GM23338 (cell line): ENCODE results near the gene BBOX1. TPM values are rescaled to one million over a fixed set of nuclear protein-coding genes. Genes with fewer than 3 reads are reported as not detected.

Experiments used
- CREB1 ChIP-seq: fragments of 250-450 bp; sonication (Bioruptor Pico); IDR thresholded peaks from 2 replicates; pipeline ENCODE4 v1.5.0; 2020; ENCODE audit warnings: low read depth, mild to moderate bottlenecking, moderate library complexity
- CTCF ChIP-seq, 2 experiments: fragments of 200-600 bp in 1 of 2; sonication (generic) in 1 of 2; conservative IDR thresholded peaks; 2 replicates each; pipeline versions ENCODE4 v1.5.1 to v1.6.1; 2016 to 2017; ENCODE audit warnings: antibody characterized with exemption in 2 of 2, low read depth in 2 of 2, mild to moderate bottlenecking in 2 of 2, moderate library complexity in 1 of 2
- ETS1 ChIP-seq: IDR thresholded peaks from 2 replicates; pipeline ENCODE4 v1.6.1; 2016; ENCODE audit warnings: antibody characterized with exemption
- EZH2 ChIP-seq: fragments of 200-600 bp; sonication (generic); IDR thresholded peaks from one replicate; pipeline ENCODE4 v1.8.0; 2017; ENCODE audit warnings: antibody characterized with exemption, mild to moderate bottlenecking, low read depth; ENCODE audit not compliant: unreplicated experiment
- EZH2phosphoT487 ChIP-seq: fragments of 200-600 bp; sonication (generic); IDR thresholded peaks from one replicate; pipeline ENCODE4 v1.8.1; 2018; ENCODE audit warnings: antibody characterized with exemption; ENCODE audit not compliant: unreplicated experiment
- JUNB ChIP-seq: IDR thresholded peaks from one replicate; pipeline ENCODE4 v1.6.1; 2016; ENCODE audit warnings: antibody characterized with exemption; ENCODE audit not compliant: unreplicated experiment
- POLR2AphosphoS5 ChIP-seq: IDR thresholded peaks from 2 replicates; pipeline ENCODE4 v1.6.1; 2016; ENCODE audit warnings: antibody characterized with exemption, low read depth
- REST ChIP-seq: IDR thresholded peaks from one replicate; pipeline ENCODE4 v1.6.1; 2018; ENCODE audit warnings: antibody characterized with exemption; ENCODE audit not compliant: unreplicated experiment
- STAT1 ChIP-seq: IDR thresholded peaks from one replicate; pipeline ENCODE4 v1.6.1; 2016; ENCODE audit warnings: antibody characterized with exemption; ENCODE audit not compliant: unreplicated experiment
- ZNF114 ChIP-seq: fragments of 250-450 bp; sonication (Bioruptor Pico); IDR thresholded peaks from 2 replicates; pipeline ENCODE4 v1.5.0; 2020; ENCODE audit warnings: mild to moderate bottlenecking, moderate library complexity
- ZNF331 ChIP-seq: fragments of 250-450 bp; sonication (Bioruptor Pico); IDR thresholded peaks from 2 replicates; pipeline ENCODE4 v1.5.0; 2020; ENCODE audit warnings: low read depth, mild to moderate bottlenecking, moderate library complexity
- ZNF462 ChIP-seq: fragments of 250-450 bp; sonication (Bioruptor Pico); IDR thresholded peaks from 2 replicates; pipeline ENCODE4 v1.5.0; 2020; ENCODE audit warnings: mild to moderate bottlenecking, moderate library complexity
- polyA plus RNA-seq: library from polyadenylated mRNA; unstranded; fragments of >200 nt; fragmentation: Nextera tagmentation; extraction: Ambion mirVana; gene quantifications from 2 replicates; pipeline ENCODE4 v1.2.1, GENCODE V29; 2016
- total RNA-seq: library from RNA; depleted of rRNA; stranded (reverse); fragments of >200 nt; shearing (Covaris generic); gene quantifications from 2 replicates; pipeline ENCODE4 v1.2.3, GENCODE V29; 2014

Gene BBOX1
- total and polyA plus RNA-seq, 2 experiments from 2014 or later = not detected

- TF ChIP-seq ZNF462 (no peak), JUNB (no peak), CREB1 (CRISPR knock-in tag) (no peak), EZH2 (no peak), ZNF114 (CRISPR knock-in tag) (no peak), POLR2AphosphoS5 (no peak), EZH2phosphoT487 (no peak), ZNF331 (CRISPR knock-in tag) (no peak), CTCF (conservative IDR thresholded peaks at IDR 0.05; ENCODE audit: low read depth in 2 of 2) (no peak), REST (no peak), ETS1 (no peak), STAT1 (no peak)
Measured at GRCh38 chr11:27100534-27100933, 59.9 kb downstream of the BBOX1 start (continued).
